ENCODE results near the gene HLA-DOB. TPM values are rescaled to one million over a fixed set of nuclear protein-coding genes. Genes with fewer than 3 reads are reported as not detected.

Gene HLA-DOB
- total and polyA plus RNA-seq, 12 donors, result 0.28 to 1.6 (median 0.66) TPM; not detected in 4

GRCh38 chr6:32835167-32835893, 18.5 kb upstream of the HLA-DOB start:
- peaks cover 11 to 14% of the 10 kb centered on the region in 2 donors for H3K4me1 ChIP-seq (replicated peaks in 1 of 2)
- no peaks in the 10 kb centered on the region for H3K27me3 ChIP-seq
- TF ChIP-seq POLR2A (IDR thresholded peaks at IDR 0.05) (no peak), CTCF (IDR thresholded peaks at IDR 0.05) (no peak)
- H3K4me3 ChIP-seq, result no peak overlapping the region
- 90 to 96% (median 94%) methylated on average over 12 to 16 of the region's 16 CpGs for WGBS, 4 donors
- H3K27ac ChIP-seq, result no peak overlapping the region
- peaks cover 0 to 26% of the 10 kb centered on the region in 2 donors for H3K36me3 ChIP-seq (replicated peaks in 1 of 2)
- H3K9me3 ChIP-seq (replicated peaks in 1 of 3), result no peaks in the 10 kb centered on the region
- DNase-seq, result no peak
- intact Hi-C loops (cut with DNase I), result loop anchor here (5.0 kb wide), 1 partner anchor 37 kb away; no protein-coding TSS in a partner anchor

- intact Hi-C loops (cut with DNase I), result no loop called here
- Histone ChIP-seq H3K4me3 (no peak overlapping the region), H3K27ac (no peak overlapping the region), H3K36me3 (replicated peaks in 1 of 2) (peaks cover 0 to 39% of the 10 kb centered on the region in 2 donors), H3K27me3 (no peaks in the 10 kb centered on the region), H3K9me3 (replicated peaks in 1 of 3) (no peaks in the 10 kb centered on the region), H3K4me1 (replicated peaks in 1 of 2) (peaks cover 8 to 11% of the 10 kb centered on the region in 2 donors)
- DNase-seq, result no peak
- TF ChIP-seq POLR2A (IDR thresholded peaks at IDR 0.05) (no peak), CTCF (IDR thresholded peaks at IDR 0.05) (no peak)
- 89 to 94% (median 92%) methylated on average over 5 of the region's 5 CpGs for WGBS, 4 donors
These were observed 16.9 kb upstream of the HLA-DOB start for GRCh38 chr6:32833664-32834063.

- no peak for DNase-seq
- peaks cover 3 to 6% of the 10 kb centered on the region in 2 donors for H3K4me1 ChIP-seq (replicated peaks in 1 of 2)
- no peak overlapping the region for H3K27ac ChIP-seq
- no peak overlapping the region for H3K4me3 ChIP-seq
- WGBS, 4 donors, result 85 to 98% (median 91%) methylated on average over 13 of the region's 13 CpGs
- no peaks in the 10 kb centered on the region for H3K27me3 ChIP-seq
- intact Hi-C loops (cut with DNase I), result no loop called here
- TF ChIP-seq POLR2A (IDR thresholded peaks at IDR 0.05) (no peak), CTCF (IDR thresholded peaks at IDR 0.05) (no peak)
- peaks cover 0 to 40% of the 10 kb centered on the region in 2 donors for H3K36me3 ChIP-seq (replicated peaks in 1 of 2)
- H3K9me3 ChIP-seq (replicated peaks in 1 of 3), result no peaks in the 10 kb centered on the region
These were observed 15.7 kb upstream of the HLA-DOB start for GRCh38 chr6:32832535-32832934.

- Histone ChIP-seq H3K9me3 (replicated peaks in 1 of 3) (no peaks in the 10 kb centered on the region), H3K27ac (no peak overlapping the region), H3K4me3 (no peak overlapping the region), H3K36me3 (replicated peaks in 1 of 2) (peaks cover 0 to 40% of the 10 kb centered on the region in 2 donors), H3K4me1 (replicated peaks in 1 of 2) (no peaks in the 10 kb centered on the region), H3K27me3 (no peaks in the 10 kb centered on the region)
- intact Hi-C loops (cut with DNase I), result no loop called here
- WGBS, 4 donors, result 77 to 97% (median 93%) methylated on average over 5 of the region's 5 CpGs
- no peak for DNase-seq
- no peak for TF ChIP-seq CTCF (IDR thresholded peaks at IDR 0.05)
- TF ChIP-seq POLR2A (IDR thresholded peaks at IDR 0.05), result no peak
These were observed 14.1 kb upstream of the HLA-DOB start for GRCh38 chr6:32830936-32831335.

Measured in adrenal gland (tissue), 12 donors.